ENCODE data around the gene PUM1. TPM values are rescaled to one million over a fixed set of nuclear protein-coding genes. Genes with fewer than 3 reads are reported as not detected.
"Not testable (repeated sequence)": the region's sequence is repeated elsewhere in the genome, so short reads cannot be mapped to it uniquely, and the experiment has no call there.

The PUM1 gene
- total and polyA plus RNA-seq, 8 donors, result 12.9 to 126 (median 78.5) TPM

- no peaks in the 10 kb centered on the region for H3K36me3 ChIP-seq
- no peaks in the 10 kb centered on the region for H3K9me3 ChIP-seq
- intact Hi-C loops (cut with DNase I; ENCODE audit: low total_unique reads), result no loop called here
- DNase-seq, result no peak
- 88 to 93% (median 92%) methylated on average over 12 of the region's 12 CpGs for WGBS, 5 donors
- H3K27ac ChIP-seq, result no peak overlapping the region
- H3K4me3 ChIP-seq, result no peak overlapping the region
- peaks cover 0 to 11% (median 4%) of the 10 kb centered on the region in 4 donors for H3K4me1 ChIP-seq
- no peaks in the 10 kb centered on the region for H3K27me3 ChIP-seq
- TF ChIP-seq EP300 (IDR thresholded peaks at IDR 0.05), result no peak
- TF ChIP-seq POLR2AphosphoS5 (IDR thresholded peaks at IDR 0.05), result no peak
- TF ChIP-seq POLR2A (IDR thresholded peaks at IDR 0.05), result no peak
- TF ChIP-seq CTCF (IDR thresholded peaks at IDR 0.05), result no peak
Measured at GRCh38 chr1:31095298-31095981, 29.9 kb upstream of the PUM1 start.

GRCh38 chr1:31088081-31088480 is 22.6 kb upstream of the PUM1 start:
- H3K4me1 ChIP-seq; H3K36me3 ChIP-seq; H3K27me3 ChIP-seq; H3K4me3 ChIP-seq; intact Hi-C loops (cut with DNase I; ENCODE audit: low total_unique reads); DNase-seq; H3K27ac ChIP-seq; H3K9me3 ChIP-seq: not testable (repeated sequence)
- WGBS, 5 donors, result 63 to 92% (median 89%) methylated on average over 3 of the region's 3 CpGs

GRCh38 chr1:31084782-31085569 is 19.5 kb upstream of the PUM1 start:
- no peak for TF ChIP-seq POLR2A (IDR thresholded peaks at IDR 0.05)
- no peak for TF ChIP-seq EP300 (IDR thresholded peaks at IDR 0.05)
- TF ChIP-seq CTCF (IDR thresholded peaks at IDR 0.05), result no peak
- TF ChIP-seq POLR2AphosphoS5 (IDR thresholded peaks at IDR 0.05), result no peak

GRCh38 chr1:31082385-31082784 is 16.9 kb upstream of the PUM1 start:
- TF ChIP-seq POLR2AphosphoS5 (IDR thresholded peaks at IDR 0.05), result no peak
- TF ChIP-seq EP300 (IDR thresholded peaks at IDR 0.05), result no peak
- no peak for TF ChIP-seq POLR2A (IDR thresholded peaks at IDR 0.05)
- TF ChIP-seq CTCF (IDR thresholded peaks at IDR 0.05), result no peak
- DNase-seq, result no peak
- no peaks in the 10 kb centered on the region for H3K36me3 ChIP-seq
- no peaks in the 10 kb centered on the region for H3K9me3 ChIP-seq
- intact Hi-C loops (cut with DNase I; ENCODE audit: low total_unique reads), result no loop called here
- no peak overlapping the region for H3K27ac ChIP-seq
- H3K4me1 ChIP-seq, result no peaks in the 10 kb centered on the region
- WGBS, 5 donors, result 90 to 97% (median 94%) methylated on average over 3 of the region's 3 CpGs
- no peaks in the 10 kb centered on the region for H3K27me3 ChIP-seq
- no peak overlapping the region for H3K4me3 ChIP-seq

More at GRCh38 chr1:31084782-31085569, 19.5 kb upstream of the PUM1 start:
- H3K36me3 ChIP-seq, result no peaks in the 10 kb centered on the region
- intact Hi-C loops (cut with DNase I; ENCODE audit: low total_unique reads), result no loop called here
- 74 to 80% (median 77%) methylated on average over 16 of the region's 16 CpGs for WGBS, 5 donors
- DNase-seq, result no peak
- no peaks in the 10 kb centered on the region for H3K9me3 ChIP-seq
- H3K4me3 ChIP-seq, result no peak overlapping the region
- no peak overlapping the region for H3K27ac ChIP-seq
- H3K4me1 ChIP-seq, result no peaks in the 10 kb centered on the region
- H3K27me3 ChIP-seq, result no peaks in the 10 kb centered on the region

- 68 to 88% (median 81%) methylated on average over 2 of the region's 2 CpGs for WGBS, 5 donors
- intact Hi-C loops (cut with DNase I; ENCODE audit: low total_unique reads), result no loop called here
- no peaks in the 10 kb centered on the region for H3K27me3 ChIP-seq
- no peaks in the 10 kb centered on the region for H3K36me3 ChIP-seq
- no peaks in the 10 kb centered on the region for H3K9me3 ChIP-seq
- H3K4me1 ChIP-seq, result no peaks in the 10 kb centered on the region
- peak in 1 of 2 donors; percentile 16 for DNase-seq
- H3K4me3 ChIP-seq, result no peak overlapping the region
- H3K27ac ChIP-seq, result no peak overlapping the region
- TF ChIP-seq POLR2AphosphoS5 (IDR thresholded peaks at IDR 0.05) (no peak), CTCF (IDR thresholded peaks at IDR 0.05) (no peak)
Measured at GRCh38 chr1:31073044-31073443, 7.5 kb upstream of the PUM1 start.
